A549 (cell line): ENCODE measurements around the gene HPCAL1.

Source experiments
- BHLHE40 ChIP-seq: IDR thresholded peaks from 2 replicates; pipeline ENCODE4 v1.6.1; 2012; ENCODE audit warnings: low read depth, low read length, inconsistent platforms
- CTCF ChIP-seq: fragments of >200 bp; sonication (Bioruptor Twin); formaldehyde crosslinking; IDR thresholded peaks from 3 replicates; pipeline ENCODE4 v1.5.1; 2016
- EP300 ChIP-seq, 2 experiments: fragments of >200 bp; sonication (Bioruptor Twin); formaldehyde crosslinking; IDR thresholded peaks; 2 replicates in 1 of 2; 3 replicates in 1 of 2; pipeline ENCODE4 v1.6.1; 2016 to 2017
- HDAC2 ChIP-seq: fragments of 200-600 bp; sonication (generic); IDR thresholded peaks from 2 replicates; pipeline ENCODE4 v1.6.1; 2016
- HMGXB4 ChIP-seq: fragments of 250-450 bp; sonication (Bioruptor Pico); IDR thresholded peaks from 2 replicates; pipeline ENCODE4 v1.5.0; 2021; ENCODE audit warnings: mild to moderate bottlenecking, moderate library complexity, borderline replicate concordance
- HOXB5 ChIP-seq: fragments of 250-450 bp; sonication (Bioruptor Pico); IDR thresholded peaks from 2 replicates; pipeline ENCODE4 v1.5.0; 2020; ENCODE audit warnings: mild to moderate bottlenecking, moderate library complexity
- MAFK ChIP-seq: fragments of 450-650 bp; IDR thresholded peaks from 2 replicates; pipeline ENCODE4 v1.6.1; 2014; ENCODE audit not compliant: partially characterized antibody
- MAX ChIP-seq: IDR thresholded peaks from 2 replicates; pipeline ENCODE4 v1.6.1; 2012
- MYC ChIP-seq: IDR thresholded peaks from 2 replicates; pipeline ENCODE4 v1.6.1; 2012; ENCODE audit warnings: mild to moderate bottlenecking, inconsistent platforms, low read length, improper control_type of control experiment, borderline replicate concordance
- REST ChIP-seq: fragments of 200-600 bp; sonication (generic); IDR thresholded peaks from 2 replicates; pipeline ENCODE4 v1.6.1; 2016; ENCODE audit warnings: antibody characterized with exemption, mild to moderate bottlenecking, moderate library complexity
- SMC3 ChIP-seq: fragments of >200 bp; sonication (Bioruptor Twin); formaldehyde crosslinking; IDR thresholded peaks from 3 replicates; pipeline ENCODE4 v1.6.1; 2018; ENCODE audit warnings: inconsistent platforms
- TP53 ChIP-seq: fragments of 250-450 bp; sonication (Bioruptor Pico); IDR thresholded peaks from 2 replicates; pipeline ENCODE4 v1.5.0; 2021; ENCODE audit warnings: mild to moderate bottlenecking, moderate library complexity
- USF2 ChIP-seq: fragments of 450-650 bp; IDR thresholded peaks from 2 replicates; pipeline ENCODE4 v1.6.1; 2014; ENCODE audit warnings: antibody characterized with exemption
- ZC3H11A ChIP-seq: fragments of 450-650 bp; IDR thresholded peaks from 2 replicates; pipeline ENCODE4 v1.6.1; 2014; ENCODE audit warnings: antibody characterized with exemption, mild to moderate bottlenecking

GRCh38 chr2:10368491-10369231 lies 66.0 kb downstream of the HPCAL1 start:
- TF ChIP-seq USF2 (no peak), HMGXB4 (CRISPR knock-in tag) (no peak), MAX (no peak), MYC (no peak), CTCF (no peak), REST (no peak), EP300 (IDR thresholded peaks at IDR 0.05) (no peak), MAFK (no peak), ZC3H11A (no peak), BHLHE40 (no peak), TP53 (CRISPR knock-in tag) (no peak), HOXB5 (no peak), HDAC2 (no peak), SMC3 (no peak)
